Tibial artery (tissue), 4 donors: ENCODE data around the gene SUGCT.

ENCODE experiments used
- DNase-seq, 2 donors: peaks; one replicate each; pipeline ENCODE4 v3.0.0-alpha.2; 2019
- H3K27ac ChIP-seq, 2 donors: fragments of 200-600 bp; sonication (generic) in 1 of 2; 1 replicate in 1 of 2; 2 replicates in 1 of 2; pipeline ENCODE4 v1.5.1; 2018 to 2019; ENCODE audit warnings: mild to moderate bottlenecking in 1 of 2
- H3K27me3 ChIP-seq, 2 donors: fragments of 200-600 bp; sonication (generic) in 1 of 2; one replicate each; pipeline versions ENCODE4 v1.5.1 to v1.6.0; 2016 to 2019
- H3K36me3 ChIP-seq, 3 donors: fragments of 200-600 bp; sonication (generic) in 2 of 3; one replicate each; pipeline ENCODE4 v1.5.1; 2016 to 2019; ENCODE audit warnings: mild to moderate bottlenecking in 2 of 3
- H3K4me1 ChIP-seq, 4 donors: fragments of 200-600 bp; sonication (generic) in 2 of 4; 1 replicate in 3 of 4; 2 replicates in 1 of 4; pipeline ENCODE4 v1.5.1; 2016 to 2019
- H3K4me3 ChIP-seq, 2 donors: fragments of 200-600 bp; sonication (generic) in 1 of 2; 1 replicate in 1 of 2; 2 replicates in 1 of 2; pipeline ENCODE4 v1.5.1; 2018 to 2019; ENCODE audit warnings: mild to moderate bottlenecking in 2 of 2
- H3K9me3 ChIP-seq, 3 donors: fragments of 200-600 bp; sonication (generic) in 1 of 3; one replicate each; pipeline ENCODE4 v1.5.1; 2016 to 2019
- intact Hi-C: fragments of 100-400 bp; cut with DNase I; formaldehyde crosslinking; loops from one replicate; pipeline ENCODE4 v1.15.0; 2023; ENCODE audit warnings: low total_unique reads
- TF ChIP-seq, protein P1 (sequence below), 2 experiments: fragments of 200-600 bp in 1 of 2; fragments of 450-650 bp in 1 of 2; IDR thresholded peaks; one replicate each; pipeline ENCODE4 v1.5.1; 2017 to 2019; ENCODE audit warnings: antibody characterized with exemption in 2 of 2, mild to moderate bottlenecking in 1 of 2, moderate library complexity in 1 of 2

The SUGCT gene

DNA sequence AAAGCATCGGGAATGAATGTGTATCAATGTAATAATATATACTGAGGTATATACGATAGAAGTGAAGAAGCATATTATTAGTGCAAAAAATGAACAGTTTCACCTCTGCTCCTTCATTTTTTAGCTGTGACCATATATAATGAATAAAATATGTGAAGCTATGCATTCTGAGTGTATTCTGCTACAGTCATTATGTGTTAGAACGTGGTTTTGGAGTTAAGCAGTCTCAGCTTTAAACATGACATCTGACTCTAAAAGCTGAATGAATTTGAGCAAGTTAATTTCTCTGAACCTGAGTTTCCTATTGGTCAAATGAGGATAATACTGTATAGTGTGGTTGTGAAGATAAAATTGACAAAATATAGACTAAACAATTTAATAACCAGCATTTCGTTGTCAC, 358.1 kb downstream of the SUGCT start:
- no peak overlapping the region for H3K4me3 ChIP-seq
- peaks cover 0 to 9% (median 0%) of the 10 kb centered on the region in 4 donors for H3K4me1 ChIP-seq
- H3K36me3 ChIP-seq, result no peaks in the 10 kb centered on the region
- H3K27me3 ChIP-seq, result no peaks in the 10 kb centered on the region
- no peak for DNase-seq
- TF ChIP-seq, protein P1, sequence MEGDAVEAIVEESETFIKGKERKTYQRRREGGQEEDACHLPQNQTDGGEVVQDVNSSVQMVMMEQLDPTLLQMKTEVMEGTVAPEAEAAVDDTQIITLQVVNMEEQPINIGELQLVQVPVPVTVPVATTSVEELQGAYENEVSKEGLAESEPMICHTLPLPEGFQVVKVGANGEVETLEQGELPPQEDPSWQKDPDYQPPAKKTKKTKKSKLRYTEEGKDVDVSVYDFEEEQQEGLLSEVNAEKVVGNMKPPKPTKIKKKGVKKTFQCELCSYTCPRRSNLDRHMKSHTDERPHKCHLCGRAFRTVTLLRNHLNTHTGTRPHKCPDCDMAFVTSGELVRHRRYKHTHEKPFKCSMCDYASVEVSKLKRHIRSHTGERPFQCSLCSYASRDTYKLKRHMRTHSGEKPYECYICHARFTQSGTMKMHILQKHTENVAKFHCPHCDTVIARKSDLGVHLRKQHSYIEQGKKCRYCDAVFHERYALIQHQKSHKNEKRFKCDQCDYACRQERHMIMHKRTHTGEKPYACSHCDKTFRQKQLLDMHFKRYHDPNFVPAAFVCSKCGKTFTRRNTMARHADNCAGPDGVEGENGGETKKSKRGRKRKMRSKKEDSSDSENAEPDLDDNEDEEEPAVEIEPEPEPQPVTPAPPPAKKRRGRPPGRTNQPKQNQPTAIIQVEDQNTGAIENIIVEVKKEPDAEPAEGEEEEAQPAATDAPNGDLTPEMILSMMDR (IDR thresholded peaks at IDR 0.05), result no peak
- no peaks in the 10 kb centered on the region for H3K9me3 ChIP-seq
- intact Hi-C loops, result no loop called here
- no peak overlapping the region for H3K27ac ChIP-seq

DNA sequence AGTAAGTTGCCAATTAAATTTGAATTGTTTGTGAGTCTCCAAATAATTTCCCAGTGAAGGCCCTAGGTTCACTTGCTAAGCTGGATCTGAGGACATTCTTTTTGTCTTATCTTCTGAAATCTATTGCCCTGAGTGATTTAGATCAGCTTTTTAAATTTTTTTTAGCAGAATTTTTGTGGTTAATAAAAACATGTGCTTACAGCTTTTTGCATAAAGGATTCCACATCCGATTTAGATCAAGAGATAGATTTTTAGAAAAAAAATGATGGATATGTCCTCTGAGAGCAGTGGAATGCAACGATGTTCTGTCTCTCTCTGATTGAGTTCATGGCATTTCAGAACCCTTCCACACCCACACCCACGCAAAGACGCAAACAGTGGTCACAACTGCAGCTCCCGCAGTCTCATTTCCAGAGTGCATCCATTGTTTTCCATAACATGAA, 358.8 kb downstream of the SUGCT start:
- H3K9me3 ChIP-seq, result no peaks in the 10 kb centered on the region
- no peak for DNase-seq
- H3K4me3 ChIP-seq, result no peak overlapping the region
- TF ChIP-seq, protein P1 (IDR thresholded peaks at IDR 0.05), result no peak
- H3K4me1 ChIP-seq, result peaks cover 0 to 9% (median 0%) of the 10 kb centered on the region in 4 donors
- no peaks in the 10 kb centered on the region for H3K36me3 ChIP-seq
- no peak overlapping the region for H3K27ac ChIP-seq
- intact Hi-C loops, result no loop called here
- H3K27me3 ChIP-seq, result no peaks in the 10 kb centered on the region

DNA sequence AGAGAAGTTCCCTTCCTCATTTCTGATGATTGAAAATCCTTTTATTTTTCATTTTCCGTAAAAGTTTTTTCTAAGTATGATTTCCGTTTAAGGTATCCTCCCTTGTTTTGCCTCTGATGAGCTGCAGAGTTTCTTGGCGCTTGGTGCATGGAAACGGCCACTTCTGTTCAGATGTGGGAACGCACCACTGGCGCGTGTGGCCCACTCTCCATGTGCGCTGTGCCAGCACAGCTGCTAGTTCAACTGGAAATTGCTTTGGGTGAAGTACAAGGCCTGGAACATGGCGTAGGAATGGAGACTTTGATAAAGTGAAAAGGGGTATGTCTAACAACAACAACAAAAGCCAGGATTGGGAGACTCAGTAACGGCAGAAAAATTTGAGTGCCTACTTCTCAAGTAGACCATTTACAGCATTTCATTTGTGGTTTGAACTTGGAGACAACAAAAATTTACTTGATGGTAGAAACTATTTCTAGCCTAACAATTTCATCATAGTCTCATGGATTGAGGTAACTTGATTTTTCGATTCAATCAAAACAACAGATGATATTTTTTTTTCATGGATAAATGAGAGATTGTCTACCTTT, 364.2 kb downstream of the SUGCT start:
- intact Hi-C loops, result no loop called here
- Histone ChIP-seq H3K36me3 (no peaks in the 10 kb centered on the region), H3K4me1 (peaks cover 0 to 3% (median 0%) of the 10 kb centered on the region in 4 donors), H3K27me3 (no peaks in the 10 kb centered on the region), H3K27ac (no peak overlapping the region), H3K9me3 (no peaks in the 10 kb centered on the region), H3K4me3 (no peak overlapping the region)
- DNase-seq, result no peak
- TF ChIP-seq, protein P1 (IDR thresholded peaks at IDR 0.05), result no peak

DNA sequence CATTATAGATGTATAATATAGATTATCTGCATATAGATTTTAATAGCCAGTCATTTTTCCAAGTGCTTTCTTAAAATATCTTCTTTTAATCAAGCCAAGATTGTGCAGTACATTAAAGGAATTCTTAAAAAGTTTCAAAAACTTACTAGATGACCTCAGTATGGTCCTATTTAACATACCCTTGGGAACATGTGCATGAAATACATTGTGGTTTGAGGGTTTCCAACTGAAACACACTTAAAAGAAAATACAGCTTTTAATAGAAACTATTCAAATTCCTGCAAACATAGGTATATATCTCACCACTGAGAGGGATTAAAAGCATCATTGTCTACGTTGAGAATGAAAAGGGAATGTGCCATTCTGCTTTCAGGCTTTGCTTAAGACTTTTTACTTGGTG, 364.9 kb downstream of the SUGCT start:
- TF ChIP-seq, protein P1 (IDR thresholded peaks at IDR 0.05), result no peak
- DNase-seq, result no peak
- no peaks in the 10 kb centered on the region for H3K36me3 ChIP-seq

DNA sequence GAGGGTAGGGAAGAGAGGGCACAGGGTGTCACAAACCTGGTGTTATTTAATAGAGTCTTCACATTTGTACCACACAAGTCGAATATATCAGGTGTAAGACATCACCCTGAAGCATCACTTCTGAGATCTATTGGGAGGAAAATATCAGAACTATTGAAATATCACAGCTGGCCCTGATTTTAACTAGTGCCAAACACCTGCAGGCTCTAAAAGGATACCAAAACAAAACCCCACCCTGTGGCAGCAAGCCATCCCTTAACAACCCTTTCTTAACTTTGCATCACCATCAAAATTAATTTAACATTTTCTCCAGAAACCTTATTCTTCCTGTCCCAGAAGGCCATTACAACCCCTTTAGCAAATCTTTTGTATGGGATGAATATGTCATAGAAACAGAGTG, 365.4 kb downstream of the SUGCT start:
- Histone ChIP-seq H3K4me1 (no peaks in the 10 kb centered on the region), H3K27ac (no peak overlapping the region), H3K9me3 (no peaks in the 10 kb centered on the region), H3K36me3 (no peaks in the 10 kb centered on the region), H3K4me3 (no peak overlapping the region), H3K27me3 (no peaks in the 10 kb centered on the region)
- intact Hi-C loops, result no loop called here
- DNase-seq, result no peak
- TF ChIP-seq, protein P1 (IDR thresholded peaks at IDR 0.05), result no peak

More for the DNA sequence above, 364.9 kb downstream of the SUGCT start:
- Histone ChIP-seq H3K27me3 (no peaks in the 10 kb centered on the region), H3K4me3 (no peak overlapping the region), H3K27ac (no peak overlapping the region), H3K4me1 (no peaks in the 10 kb centered on the region), H3K9me3 (no peaks in the 10 kb centered on the region)
- intact Hi-C loops, result no loop called here

DNA sequence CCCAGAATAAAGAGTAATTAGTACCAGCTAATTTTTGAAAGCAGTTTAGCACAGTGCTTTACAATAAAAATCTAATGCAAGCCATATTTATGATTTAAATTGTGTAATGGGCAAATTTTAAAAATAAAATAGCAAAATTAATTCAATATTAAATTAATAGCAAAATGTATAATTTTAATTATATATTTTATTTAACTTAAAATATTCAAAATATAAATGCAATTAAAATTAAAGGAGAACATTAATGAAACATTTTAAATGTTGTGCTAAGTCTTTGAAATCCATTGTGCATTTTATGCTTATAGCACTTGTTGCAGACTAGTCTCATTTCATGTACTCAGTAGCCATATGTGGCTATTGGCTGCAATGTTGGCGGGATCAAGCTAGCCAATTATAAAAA, 367.6 kb downstream of the SUGCT start:
- Histone ChIP-seq H3K9me3 (peaks cover 0 to 8% (median 5%) of the 10 kb centered on the region in 3 donors), H3K4me1 (no peaks in the 10 kb centered on the region), H3K27me3 (no peaks in the 10 kb centered on the region), H3K27ac (no peak overlapping the region), H3K36me3 (no peaks in the 10 kb centered on the region), H3K4me3 (no peak overlapping the region)
- TF ChIP-seq, protein P1 (IDR thresholded peaks at IDR 0.05), result no peak
- intact Hi-C loops, result no loop called here
- no peak for DNase-seq
